Activated naive CD8-positive, alpha-beta T cell (primary cell): ENCODE results near the gene KRT8.

Experiments
- H3K27ac Mint-ChIP-seq: one replicate; pipeline ENCODE4 v1.8.0; 2021; ENCODE audit warnings: mixed read lengths
- H3K27me3 Mint-ChIP-seq: one replicate; pipeline ENCODE4 v1.8.0; 2021; ENCODE audit warnings: mixed read lengths
- H3K36me3 Mint-ChIP-seq: one replicate; pipeline ENCODE4 v1.8.0; 2021; ENCODE audit warnings: mixed read lengths
- H3K4me1 Mint-ChIP-seq: one replicate; pipeline ENCODE4 v1.8.0; 2021; ENCODE audit warnings: low read depth, mixed read lengths
- H3K4me3 Mint-ChIP-seq: one replicate; pipeline ENCODE4 v1.8.0; 2021; ENCODE audit warnings: mild to moderate bottlenecking, mixed read lengths
- H3K9me3 Mint-ChIP-seq: one replicate; pipeline ENCODE4 v1.8.0; 2021; ENCODE audit warnings: low read depth, mixed read lengths

The KRT8 gene

DNA sequence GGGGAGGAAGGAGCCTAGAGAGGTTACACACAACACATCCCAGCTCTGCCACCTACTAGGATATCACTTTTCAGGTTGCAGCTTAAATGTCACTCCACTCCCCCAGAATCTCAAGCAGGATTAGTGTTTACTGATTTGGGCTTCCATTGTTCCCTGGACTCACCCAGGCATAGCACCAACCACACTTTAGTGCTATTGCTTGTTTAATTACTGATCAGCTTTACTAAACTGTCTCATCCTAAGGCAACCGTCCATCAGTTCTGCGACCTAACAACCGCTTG is 38.0 kb upstream of the KRT8 start:
- Mint-ChIP-seq H3K27me3 (peaks cover 2% of the 10 kb centered on the region), H3K4me1 (peaks cover 2% of the 10 kb centered on the region), H3K9me3 (no peaks in the 10 kb centered on the region), H3K36me3 (no peaks in the 10 kb centered on the region), H3K4me3 (no peak overlapping the region), H3K27ac (no peak overlapping the region)

DNA sequence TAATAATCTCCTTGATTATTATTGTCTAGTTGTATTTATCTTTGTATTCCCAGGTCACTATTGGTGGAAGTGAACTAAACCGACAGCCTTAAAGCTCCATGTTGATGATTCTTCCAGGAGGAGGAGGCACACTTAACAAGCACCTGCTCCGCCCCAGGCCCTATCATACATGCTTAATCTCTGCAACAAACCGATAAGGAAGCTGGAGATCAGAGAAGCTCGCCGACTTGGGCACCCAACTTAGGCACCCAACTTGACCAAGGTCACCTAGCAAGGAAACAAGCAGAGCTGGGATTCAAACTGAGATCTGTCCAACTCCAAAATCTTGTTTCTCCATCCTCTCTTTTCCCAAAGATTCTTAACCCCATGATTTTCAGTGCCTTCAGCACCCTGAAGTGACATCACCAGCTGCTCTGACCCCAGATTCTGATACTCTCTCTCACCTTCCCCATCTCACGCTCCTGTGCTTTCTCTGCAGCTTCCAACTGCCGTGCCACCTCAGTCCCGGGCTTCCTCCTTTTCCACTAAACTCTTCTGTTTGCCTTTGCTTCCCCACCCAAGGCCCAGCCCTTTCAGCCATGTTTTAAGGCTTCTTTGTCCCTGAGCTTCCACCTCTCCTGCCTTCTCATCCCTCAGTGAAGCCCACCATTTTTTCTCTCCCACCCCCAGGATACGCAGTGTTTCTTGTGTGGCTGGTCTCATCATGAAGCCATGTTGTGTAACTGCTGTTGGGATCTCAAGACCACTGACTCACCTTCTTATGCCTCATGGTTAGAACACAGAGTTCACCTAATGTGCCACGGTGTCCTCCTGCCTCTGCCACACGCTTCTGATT is 37.4 kb upstream of the KRT8 start:
- H3K9me3 Mint-ChIP-seq = no peaks in the 10 kb centered on the region
- no peaks in the 10 kb centered on the region for H3K4me1 Mint-ChIP-seq
- no peak overlapping the region for H3K27ac Mint-ChIP-seq
- no peaks in the 10 kb centered on the region for H3K36me3 Mint-ChIP-seq
- H3K27me3 Mint-ChIP-seq = peaks cover 2% of the 10 kb centered on the region
- H3K4me3 Mint-ChIP-seq = no peak overlapping the region

DNA sequence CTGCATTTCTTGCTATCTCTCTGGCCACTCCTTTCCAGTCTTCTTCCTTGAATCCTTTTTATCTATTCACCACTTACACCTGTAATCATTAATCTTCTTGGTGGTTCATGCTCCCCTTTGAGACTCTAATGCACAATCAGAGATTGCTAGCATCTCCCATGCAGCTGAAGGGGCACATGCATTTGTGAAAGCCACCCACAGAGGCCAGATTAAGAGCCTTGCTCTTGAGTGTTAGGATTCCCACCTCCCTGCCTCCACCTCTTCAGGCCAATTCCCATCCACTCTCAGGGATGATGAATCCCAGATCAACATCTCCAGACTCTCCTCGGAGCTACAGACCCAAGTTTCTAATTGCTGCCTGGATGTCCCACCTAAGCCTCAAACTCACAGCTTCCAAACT is 24.7 kb upstream of the KRT8 start:
- H3K4me3 Mint-ChIP-seq = no peak overlapping the region
- H3K27me3 Mint-ChIP-seq = no peaks in the 10 kb centered on the region
- no peaks in the 10 kb centered on the region for H3K9me3 Mint-ChIP-seq
- H3K27ac Mint-ChIP-seq = no peak overlapping the region
- H3K36me3 Mint-ChIP-seq = no peaks in the 10 kb centered on the region
- H3K4me1 Mint-ChIP-seq = no peaks in the 10 kb centered on the region

DNA sequence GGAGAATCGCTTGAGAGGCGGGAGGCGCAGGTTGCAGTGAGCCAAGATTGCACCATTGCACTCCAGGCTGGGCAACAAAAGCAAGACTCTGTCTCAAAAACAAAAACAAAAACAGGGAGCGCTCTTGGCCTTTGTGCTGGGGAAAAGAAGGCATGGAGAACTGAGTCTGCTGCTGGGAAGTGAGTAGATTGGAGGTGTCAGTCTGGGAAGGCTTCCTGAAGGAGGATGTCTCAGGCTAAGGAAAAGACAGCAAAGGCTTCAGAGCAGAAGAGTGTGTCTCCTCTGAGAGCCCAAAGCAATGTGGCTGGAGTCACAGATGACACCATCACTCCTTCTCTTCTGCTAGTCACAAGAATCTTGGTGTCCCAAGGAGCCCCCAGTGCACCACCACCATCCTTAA is 23.1 kb upstream of the KRT8 start:
- Mint-ChIP-seq H3K27me3 (no peaks in the 10 kb centered on the region), H3K36me3 (no peaks in the 10 kb centered on the region), H3K4me3 (no peak overlapping the region), H3K27ac (no peak overlapping the region), H3K9me3 (no peaks in the 10 kb centered on the region), H3K4me1 (no peaks in the 10 kb centered on the region)

DNA sequence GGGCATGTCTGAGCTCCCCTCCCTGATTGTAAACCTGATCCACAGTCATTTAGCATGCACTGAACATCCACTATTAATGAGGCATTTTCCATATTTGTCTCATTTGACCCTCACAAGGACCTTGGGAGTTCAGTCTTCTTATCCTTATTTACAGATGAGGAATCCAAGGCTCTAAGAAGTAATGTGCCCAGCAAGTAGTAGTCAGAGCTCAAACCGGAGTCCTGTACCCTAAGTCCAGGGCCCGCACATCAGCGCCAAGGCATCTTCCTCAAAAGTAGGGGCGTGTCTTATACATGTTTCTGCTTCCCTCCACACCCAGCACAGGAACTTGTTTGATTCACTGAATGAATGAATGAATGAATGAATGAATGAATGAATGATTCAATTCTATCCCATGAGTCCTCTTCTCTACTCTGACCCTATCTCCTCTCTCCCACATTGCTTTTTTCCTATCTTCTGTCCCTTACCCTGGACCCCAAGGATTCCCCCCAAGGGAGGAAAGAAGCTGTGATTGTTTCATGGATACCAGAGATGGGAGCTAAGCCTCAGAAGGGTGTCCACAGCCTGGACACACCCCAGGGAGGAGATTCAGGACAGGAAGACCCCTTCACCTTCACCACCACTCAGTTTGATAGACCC is 21.8 kb upstream of the KRT8 start:
- H3K36me3 Mint-ChIP-seq = no peaks in the 10 kb centered on the region
- no peaks in the 10 kb centered on the region for H3K4me1 Mint-ChIP-seq
- no peak overlapping the region for H3K4me3 Mint-ChIP-seq
- no peak overlapping the region for H3K27ac Mint-ChIP-seq
- no peaks in the 10 kb centered on the region for H3K27me3 Mint-ChIP-seq
- no peaks in the 10 kb centered on the region for H3K9me3 Mint-ChIP-seq

DNA sequence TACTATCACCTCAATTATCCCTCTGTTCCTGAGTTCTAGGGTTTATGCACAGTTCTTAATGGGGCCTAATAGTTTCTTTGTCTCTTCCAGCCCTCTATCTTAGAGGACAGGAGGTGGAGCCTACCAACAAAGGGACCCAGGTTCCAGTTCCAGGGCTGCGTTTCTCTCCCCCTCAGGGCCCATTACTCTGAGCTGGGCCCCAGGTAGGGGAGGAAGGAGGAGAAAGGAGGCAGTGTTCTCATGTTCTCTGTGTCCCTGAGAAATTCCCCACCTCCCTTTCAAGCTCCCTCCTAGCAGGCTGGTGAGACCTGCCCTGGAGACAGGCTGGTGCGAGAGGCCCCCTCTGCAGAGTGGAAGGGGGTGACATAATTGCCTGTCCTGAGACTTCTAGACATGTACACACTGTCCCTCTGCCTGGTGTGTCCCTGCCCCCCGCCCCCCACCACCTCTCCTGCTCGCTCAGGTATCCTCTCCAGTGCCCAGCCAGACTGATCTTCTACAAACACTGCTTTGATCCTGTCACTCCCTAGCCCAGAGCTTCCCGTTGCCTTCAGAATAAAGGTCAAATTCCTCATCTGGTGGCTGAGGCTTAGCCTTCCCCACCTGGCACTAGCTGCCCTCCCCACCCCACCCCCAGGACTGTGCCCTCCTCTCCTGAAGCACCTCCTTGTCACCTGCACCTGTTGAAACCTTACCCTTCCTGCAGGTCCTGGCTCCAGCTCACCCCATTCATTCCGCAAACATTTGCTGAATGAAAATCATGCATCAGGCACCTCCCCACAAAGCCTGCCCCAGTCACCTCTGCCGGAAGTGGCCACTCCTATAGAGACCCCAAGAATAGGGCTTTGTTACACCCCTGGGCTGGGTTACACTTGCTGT is 21.1 kb upstream of the KRT8 start:
- H3K9me3 Mint-ChIP-seq = no peaks in the 10 kb centered on the region
- no peak overlapping the region for H3K4me3 Mint-ChIP-seq
- no peaks in the 10 kb centered on the region for H3K27me3 Mint-ChIP-seq
- no peaks in the 10 kb centered on the region for H3K4me1 Mint-ChIP-seq
- H3K27ac Mint-ChIP-seq = no peak overlapping the region
- no peaks in the 10 kb centered on the region for H3K36me3 Mint-ChIP-seq

DNA sequence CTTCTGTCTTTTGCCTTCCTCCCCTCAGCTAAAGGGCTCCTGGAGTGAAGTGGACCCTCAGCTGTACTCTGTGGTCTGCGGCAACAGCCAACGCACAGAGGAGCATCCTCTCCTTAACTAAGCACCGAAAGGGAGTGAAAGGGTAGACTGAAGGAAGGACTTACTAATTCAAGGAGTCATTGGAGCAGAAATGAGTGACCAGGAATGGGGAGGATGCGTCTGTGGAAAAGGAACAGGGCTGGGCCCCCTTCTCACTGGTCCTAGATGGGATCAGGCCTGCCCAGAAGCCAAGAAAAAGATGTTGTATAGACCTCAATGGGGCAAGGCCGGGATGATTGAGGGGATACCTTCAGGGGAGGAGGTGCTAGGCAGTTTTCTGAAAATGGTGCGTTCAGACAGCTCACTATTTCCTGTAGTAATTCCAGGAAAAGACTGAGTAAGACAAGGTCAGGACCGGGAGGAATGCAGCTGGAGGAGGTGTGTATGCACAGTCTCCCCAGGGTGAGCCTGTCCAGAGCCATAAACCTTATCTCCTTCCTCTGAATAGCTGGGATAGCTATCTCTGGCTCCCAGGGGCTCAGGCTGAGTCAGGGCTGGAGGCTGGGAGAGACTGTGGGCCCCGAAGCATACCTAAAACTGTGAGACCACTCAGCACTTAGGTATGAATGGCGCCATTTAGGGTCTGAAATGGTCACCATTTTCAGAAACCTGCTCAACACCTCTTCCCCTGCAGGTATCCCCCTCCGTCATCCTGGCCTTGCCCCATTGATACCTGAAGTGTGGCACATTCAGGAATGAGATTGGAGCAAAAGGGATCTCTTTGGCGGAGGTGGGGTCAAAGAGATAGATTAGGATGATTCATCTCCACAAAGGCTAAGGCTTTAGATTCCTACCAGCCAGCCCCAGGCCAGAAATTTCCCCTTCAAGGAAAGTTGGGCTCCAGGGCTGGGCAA is 20.2 kb upstream of the KRT8 start:
- H3K27ac Mint-ChIP-seq = no peak overlapping the region
- H3K9me3 Mint-ChIP-seq = no peaks in the 10 kb centered on the region
- no peak overlapping the region for H3K4me3 Mint-ChIP-seq
- no peaks in the 10 kb centered on the region for H3K27me3 Mint-ChIP-seq
- no peaks in the 10 kb centered on the region for H3K4me1 Mint-ChIP-seq
- no peaks in the 10 kb centered on the region for H3K36me3 Mint-ChIP-seq

DNA sequence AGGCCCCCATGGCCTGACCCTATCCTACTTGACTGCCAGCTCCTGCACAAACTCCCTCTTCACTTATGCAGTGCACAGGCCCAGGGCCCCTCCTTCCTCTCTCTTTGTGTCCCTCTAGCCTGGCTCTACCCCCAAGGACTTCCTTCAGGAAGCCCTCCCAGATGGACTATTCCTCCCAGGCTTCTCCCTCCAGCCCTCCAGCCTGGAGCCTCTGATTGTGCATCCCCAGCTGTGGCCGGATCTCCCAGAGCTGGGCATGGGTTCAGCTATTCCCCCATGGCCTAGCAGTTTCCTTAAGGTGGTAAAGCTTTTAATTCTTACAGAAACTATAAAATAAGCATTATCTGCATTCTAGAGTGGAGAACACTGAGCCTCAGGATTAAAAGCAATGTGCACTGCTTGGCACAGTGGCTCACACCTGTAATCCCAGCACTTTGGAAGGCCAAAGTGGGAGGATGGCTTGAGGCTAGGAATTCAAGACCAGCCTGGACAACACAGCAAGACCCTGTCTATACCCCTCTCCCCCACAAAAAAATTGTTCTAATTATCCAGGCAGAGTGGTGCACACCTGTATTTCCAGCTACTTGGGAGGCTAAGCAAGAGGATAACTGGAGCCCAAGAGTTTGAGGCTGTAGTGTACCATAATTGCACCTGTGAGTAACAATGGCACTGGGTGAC is 16.8 kb upstream of the KRT8 start:
- H3K27me3 Mint-ChIP-seq = no peaks in the 10 kb centered on the region
- no peak overlapping the region for H3K4me3 Mint-ChIP-seq
- no peak overlapping the region for H3K27ac Mint-ChIP-seq
- H3K9me3 Mint-ChIP-seq = no peaks in the 10 kb centered on the region
- no peaks in the 10 kb centered on the region for H3K4me1 Mint-ChIP-seq
- no peaks in the 10 kb centered on the region for H3K36me3 Mint-ChIP-seq

DNA sequence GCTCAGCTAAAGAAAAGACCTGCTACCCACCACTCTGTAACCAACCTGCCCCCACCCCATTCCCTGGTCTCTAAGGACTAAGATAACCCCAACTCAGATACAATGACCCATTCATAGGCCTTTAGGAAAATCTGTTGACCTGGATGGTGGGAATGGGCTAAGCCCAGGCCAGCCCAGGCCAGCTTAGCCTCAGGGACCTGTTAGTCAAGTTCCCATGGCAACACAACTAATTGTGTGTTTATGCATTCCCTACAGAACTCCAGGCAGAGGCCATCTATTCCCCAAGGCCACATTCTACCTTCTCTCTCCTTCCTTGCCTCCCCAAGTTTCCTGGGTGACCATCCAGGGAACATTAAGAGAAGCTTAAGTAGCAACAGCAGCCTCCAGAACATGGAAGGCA is 16.1 kb upstream of the KRT8 start:
- H3K27ac Mint-ChIP-seq = no peak overlapping the region
- H3K36me3 Mint-ChIP-seq = no peaks in the 10 kb centered on the region
- H3K9me3 Mint-ChIP-seq = no peaks in the 10 kb centered on the region
- no peak overlapping the region for H3K4me3 Mint-ChIP-seq
- no peaks in the 10 kb centered on the region for H3K27me3 Mint-ChIP-seq
- no peaks in the 10 kb centered on the region for H3K4me1 Mint-ChIP-seq

DNA sequence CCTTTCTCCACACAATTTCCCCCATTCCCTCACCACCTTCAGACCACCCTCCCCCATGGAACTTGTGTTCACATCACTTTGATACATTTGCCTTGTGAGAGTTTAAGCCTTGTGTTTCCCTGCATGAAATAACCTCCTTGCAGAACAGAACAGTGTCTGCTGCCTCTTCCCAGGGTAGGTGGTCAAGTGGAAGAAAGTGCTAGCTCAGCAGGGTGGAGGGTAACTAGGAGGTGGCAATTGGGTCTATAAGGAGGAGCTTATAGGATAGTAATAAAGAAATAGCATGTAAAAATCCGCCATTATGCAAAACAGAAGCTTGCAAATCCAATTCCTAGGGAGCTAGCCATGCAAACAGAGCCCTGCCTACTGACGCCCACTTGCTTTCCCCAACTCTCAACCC is 13.9 kb upstream of the KRT8 start:
- Mint-ChIP-seq H3K27ac (no peak overlapping the region), H3K4me1 (no peaks in the 10 kb centered on the region), H3K36me3 (no peaks in the 10 kb centered on the region), H3K4me3 (no peak overlapping the region), H3K27me3 (no peaks in the 10 kb centered on the region), H3K9me3 (no peaks in the 10 kb centered on the region)

DNA sequence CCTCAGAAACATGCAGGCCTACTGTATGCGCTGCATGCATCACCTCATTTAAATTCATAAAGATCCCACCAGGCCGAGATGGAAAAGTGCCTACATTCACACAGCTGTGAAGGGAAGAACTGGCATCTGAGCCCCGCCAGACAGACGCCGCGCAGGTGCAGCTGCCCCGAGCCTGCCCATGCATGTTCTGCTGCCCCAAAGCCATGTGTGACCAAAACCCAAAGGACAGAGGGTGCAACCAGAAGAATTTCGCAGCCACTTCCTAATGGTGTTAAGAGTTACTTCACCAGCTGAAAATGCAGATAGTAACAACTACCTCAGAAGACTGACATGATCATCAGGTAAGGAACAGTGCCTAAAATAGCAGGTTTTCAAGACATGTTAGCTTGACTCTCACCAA is 13.5 kb upstream of the KRT8 start:
- no peak overlapping the region for H3K27ac Mint-ChIP-seq
- H3K36me3 Mint-ChIP-seq = no peaks in the 10 kb centered on the region
- no peaks in the 10 kb centered on the region for H3K9me3 Mint-ChIP-seq
- no peak overlapping the region for H3K4me3 Mint-ChIP-seq
- H3K4me1 Mint-ChIP-seq = no peaks in the 10 kb centered on the region
- no peaks in the 10 kb centered on the region for H3K27me3 Mint-ChIP-seq

DNA sequence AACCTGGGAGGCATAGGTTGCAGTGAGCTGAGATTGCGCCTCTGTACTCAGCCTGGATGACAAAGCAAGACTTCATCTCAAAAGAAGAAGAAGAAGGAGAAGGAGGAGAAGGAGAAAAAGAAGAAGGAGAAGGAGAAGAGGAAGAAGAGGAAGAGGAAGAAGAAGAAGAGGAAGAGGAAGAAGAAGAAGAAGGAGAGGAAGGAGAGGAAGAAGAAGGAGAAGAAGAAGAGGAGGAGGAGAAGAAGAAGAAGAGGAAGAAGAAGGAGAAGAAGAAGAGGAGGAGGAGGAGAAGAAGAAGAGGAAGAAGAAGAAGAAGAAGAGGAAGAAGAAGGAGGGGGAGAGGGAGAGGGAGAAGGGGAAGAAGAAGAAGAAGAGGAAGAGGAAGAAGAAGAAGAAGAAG is 12.9 kb upstream of the KRT8 start:
- no peak overlapping the region for H3K4me3 Mint-ChIP-seq
- H3K9me3 Mint-ChIP-seq = no peaks in the 10 kb centered on the region
- H3K36me3 Mint-ChIP-seq = no peaks in the 10 kb centered on the region
- no peaks in the 10 kb centered on the region for H3K4me1 Mint-ChIP-seq
- H3K27ac Mint-ChIP-seq = no peak overlapping the region
- no peaks in the 10 kb centered on the region for H3K27me3 Mint-ChIP-seq

DNA sequence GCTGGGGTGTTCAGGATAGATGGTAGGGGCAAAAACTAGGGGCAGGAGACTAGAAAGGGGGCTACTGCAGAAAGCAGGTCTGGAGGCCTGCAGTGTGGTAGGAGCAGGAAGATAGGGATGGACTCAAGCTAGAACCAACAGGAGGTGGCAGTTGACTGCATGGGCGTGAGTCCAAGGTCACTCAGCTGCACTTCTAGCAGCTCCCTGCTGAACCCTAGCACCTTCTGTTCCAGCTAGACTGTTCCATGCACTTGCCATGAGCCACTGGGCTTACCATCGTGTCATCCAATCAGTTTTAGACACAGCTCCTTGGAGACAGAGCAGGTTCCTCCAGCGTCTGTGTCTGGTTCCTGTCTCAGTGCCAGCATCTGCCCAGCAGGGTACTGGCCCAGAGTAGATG is 11.3 kb upstream of the KRT8 start:
- Mint-ChIP-seq H3K27ac (no peak overlapping the region), H3K27me3 (no peaks in the 10 kb centered on the region), H3K4me1 (no peaks in the 10 kb centered on the region), H3K36me3 (no peaks in the 10 kb centered on the region), H3K9me3 (no peaks in the 10 kb centered on the region), H3K4me3 (no peak overlapping the region)

DNA sequence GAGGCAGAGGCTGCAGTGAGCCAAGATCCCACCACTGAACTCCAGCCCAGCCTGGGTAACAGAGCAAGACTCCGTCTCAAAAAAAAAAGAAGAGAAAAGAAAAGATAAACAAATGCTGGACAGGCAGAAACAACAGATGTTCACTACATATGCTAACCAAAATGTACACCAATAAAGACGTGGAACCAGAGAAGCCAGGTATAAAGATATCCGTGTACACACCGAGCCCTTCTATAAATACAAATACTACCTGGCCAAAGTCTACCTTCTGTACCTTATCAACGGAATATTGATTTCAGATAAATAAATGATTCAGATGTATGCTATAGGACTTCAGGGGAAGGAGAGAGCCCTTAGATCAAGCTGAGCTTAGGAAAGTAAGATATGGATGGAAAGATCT is 10.8 kb upstream of the KRT8 start:
- Mint-ChIP-seq H3K36me3 (no peaks in the 10 kb centered on the region), H3K4me1 (no peaks in the 10 kb centered on the region), H3K4me3 (no peak overlapping the region), H3K27me3 (no peaks in the 10 kb centered on the region), H3K9me3 (no peaks in the 10 kb centered on the region), H3K27ac (no peak overlapping the region)
